K562 (cell line): ENCODE measurements around the gene IL10RB. TPM values are rescaled to one million over a fixed set of nuclear protein-coding genes. Genes with fewer than 3 reads are reported as not detected.

ENCODE experiments used
- BCOR ChIP-seq: fragments of 450-650 bp; IDR thresholded peaks from 2 replicates; pipeline ENCODE4 v1.6.1; 2016
- CEBPZ ChIP-seq: fragments of 150-350 bp; IDR thresholded peaks from 2 replicates; pipeline ENCODE4 v1.6.1; 2014; ENCODE audit warnings: low read depth, mild to moderate bottlenecking, low read length, borderline replicate concordance
- MNT ChIP-seq, 2 experiments: fragments of 450-650 bp; conservative IDR thresholded peaks; 2 replicates each; pipeline ENCODE4 v1.6.1; 2017; ENCODE audit warnings: mild to moderate bottlenecking in 2 of 2, moderate library complexity in 2 of 2
- PTTG1 ChIP-seq: fragments of 450-650 bp; IDR thresholded peaks from 2 replicates; pipeline ENCODE4 v1.6.1; 2016; ENCODE audit warnings: low read depth, mild to moderate bottlenecking, missing genetic modification characterization, missing compliant biosample characterization
- RNF2 ChIP-seq: sonication (generic); IDR thresholded peaks from 2 replicates; pipeline ENCODE4 v1.6.1; 2016
- SMARCE1 ChIP-seq: fragments of 450-650 bp; IDR thresholded peaks from 2 replicates; pipeline ENCODE4 v1.7.1; 2016; ENCODE audit warnings: mild to moderate bottlenecking
- TRIM25 ChIP-seq: fragments of 450-650 bp; IDR thresholded peaks from 2 replicates; pipeline ENCODE4 v1.7.0; 2016; ENCODE audit warnings: borderline replicate concordance
- TSHZ1 ChIP-seq: fragments of 250-450 bp; sonication (Bioruptor Pico); IDR thresholded peaks from 2 replicates; pipeline ENCODE4 v1.4.0; 2020; ENCODE audit warnings: mild to moderate bottlenecking, moderate library complexity
- ZFP91 ChIP-seq: sonication (generic); formaldehyde crosslinking; IDR thresholded peaks from 2 replicates; pipeline ENCODE4 v1.8.0; 2022; ENCODE audit warnings: mild to moderate bottlenecking, missing genetic modification reagents
- ZNF311 ChIP-seq: fragments of 250-450 bp; sonication (Bioruptor Pico); IDR thresholded peaks from 2 replicates; pipeline ENCODE4 v1.4.0; 2020; ENCODE audit warnings: mild to moderate bottlenecking, moderate library complexity
- ZNF384 ChIP-seq: IDR thresholded peaks from 2 replicates; pipeline ENCODE4 v1.6.1; 2012; ENCODE audit warnings: low read depth, low read length, improper control_type of control experiment
- ZNF395 ChIP-seq: fragments of 200-800 bp; sonication (Bioruptor generic); IDR thresholded peaks from 2 replicates; pipeline ENCODE4 v1.6.1; 2017; ENCODE audit warnings: missing genetic modification characterization, missing compliant biosample characterization
- ZNF551 ChIP-seq: fragments of 250-450 bp; sonication (Bioruptor Pico); IDR thresholded peaks from 2 replicates; pipeline ENCODE4 v1.5.0; 2021; ENCODE audit warnings: mild to moderate bottlenecking, moderate library complexity
- polyA plus RNA-seq, 8 experiments: library from polyadenylated mRNA; depleted of rRNA in 4 of 8; stranded (reverse) in 5 of 8; unstranded in 3 of 8; fragments of >200 nt; fragmentation: Nextera tagmentation in 2 of 8; fragmentation: Illumina TruSeq in 1 of 8; extraction: Ambion mirVana in 2 of 8; extraction: Trizol in 1 of 8; gene quantifications; 2 replicates each; pipeline versions ENCODE4 v1.2.1 to v1.2.3, GENCODE V29; 2011 to 2014; ENCODE audit warnings: inconsistent platforms in 1 of 8, missing spikeins in 1 of 8
- total RNA-seq, 7 experiments: library from RNA; depleted of rRNA in 6 of 7; stranded (reverse); fragments of >200 nt in 6 of 7; fragmentation: Illumina TruSeq in 2 of 7; extraction: Trizol in 2 of 7; gene quantifications; 2 replicates each; pipeline versions ENCODE4 v1.2.1 to v1.2.3, GENCODE V29; 2011 to 2021; ENCODE audit warnings: low replicate concordance in 1 of 7

Gene IL10RB
- total and polyA plus RNA-seq, 9 of the 15 experiments (the other 6 are each of a cell fraction or from before 2014, with no cell fraction given) = 10.9 to 33.8 (median 23.0) TPM

- no peak for TF ChIP-seq TSHZ1 (CRISPR knock-in tag)
- no peak for TF ChIP-seq CEBPZ
- TF ChIP-seq RNF2 = no peak
- TF ChIP-seq MNT (conservative IDR thresholded peaks at IDR 0.05) = 0 out of 4 replicates have a peak, but pooled peaks of 1 of the 2 experiments have one; percentile 30
- TF ChIP-seq PTTG1 (tag) = no peak
- no peak for TF ChIP-seq SMARCE1
- 0 out of 2 replicates have a peak, but pooled peaks have one; percentile 11 for TF ChIP-seq BCOR
- TF ChIP-seq ZNF384 = peak; percentile 18; the same call in 1 of the 2 replicates
- no peak for TF ChIP-seq ZFP91 (CRISPR knock-in tag)
- TF ChIP-seq ZNF395 = no peak
- TF ChIP-seq ZNF311 = no peak
- TF ChIP-seq TRIM25 = no peak
- no peak for TF ChIP-seq ZNF551 (CRISPR knock-in tag)
These were observed 33.7 kb upstream of the IL10RB start (continued) for GRCh38 chr21:33232291-33233034.
